HepG2 (cell line): ENCODE measurements around the gene LTB4R2.

Experiments used
- HNF4G ChIP-seq, 2 experiments: sonication (generic) in 1 of 2; formaldehyde crosslinking in 1 of 2; IDR thresholded peaks; 2 replicates each; pipeline versions ENCODE4 v1.4.0 to v1.6.1; 2011 to 2020; ENCODE audit warnings: borderline replicate concordance in 2 of 2, low read depth in 2 of 2, mild to moderate bottlenecking in 2 of 2, low read length in 1 of 2, missing genetic modification reagents in 1 of 2, moderate library complexity in 1 of 2
- MYNN ChIP-seq: sonication (generic); formaldehyde crosslinking; IDR thresholded peaks from 2 replicates; pipeline ENCODE4 v1.4.0; 2020; ENCODE audit warnings: mild to moderate bottlenecking, low read depth, missing genetic modification reagents
- POLR2A ChIP-seq, 2 experiments: IDR thresholded peaks; 2 replicates each; pipeline ENCODE4 v1.6.1; 2011; ENCODE audit warnings: low read depth in 2 of 2, low read length in 2 of 2, mild to moderate bottlenecking in 1 of 2, moderate library complexity in 1 of 2; ENCODE audit not compliant: insufficient read depth in 1 of 2
- TCF7L2 ChIP-seq: IDR thresholded peaks from 2 replicates; pipeline ENCODE4 v1.6.1; 2011; ENCODE audit warnings: mild to moderate bottlenecking, low read depth, low read length, moderate library complexity
- ZBTB34 ChIP-seq: sonication (generic); formaldehyde crosslinking; IDR thresholded peaks from 2 replicates; pipeline ENCODE4 v1.8.0; 2022; ENCODE audit warnings: mild to moderate bottlenecking, missing genetic modification reagents
- ZNF354B ChIP-seq: sonication (generic); formaldehyde crosslinking; IDR thresholded peaks from 2 replicates; pipeline ENCODE4 v1.8.0; 2022; ENCODE audit warnings: mild to moderate bottlenecking, missing genetic modification reagents
- ZNF746 ChIP-seq: sonication (generic); formaldehyde crosslinking; IDR thresholded peaks from 2 replicates; pipeline ENCODE4 v1.8.0; 2022; ENCODE audit warnings: mild to moderate bottlenecking, missing genetic modification reagents
- ZZZ3 ChIP-seq: sonication (generic); formaldehyde crosslinking; IDR thresholded peaks from 2 replicates; pipeline ENCODE4 v1.4.0; 2020; ENCODE audit warnings: missing genetic modification reagents, mild to moderate bottlenecking, borderline replicate concordance

GRCh38 chr14:24278424-24278823 lies 31.5 kb upstream of the LTB4R2 start:
- TF ChIP-seq POLR2A (IDR thresholded peaks at IDR 0.05; ENCODE audit: insufficient read depth in 1 of 2, low read depth in 2 of 2, low read length in 2 of 2) (no peak), HNF4G (IDR thresholded peaks at IDR 0.05; ENCODE audit: borderline replicate concordance, low read depth, low read length) (no peak), HNF4G (CRISPR knock-in tag; IDR thresholded peaks at IDR 0.05; ENCODE audit: borderline replicate concordance, low read depth) (no peak), TCF7L2 (no peak), ZBTB34 (CRISPR knock-in tag) (no peak), MYNN (CRISPR knock-in tag) (no peak), ZZZ3 (CRISPR knock-in tag) (no peak), ZNF746 (CRISPR knock-in tag) (no peak), ZNF354B (CRISPR knock-in tag) (no peak)
